Femur (tissue), 1 donor: Measurements from ENCODE around the gene USP36.
"Not testable (repeated sequence)": the region's sequence is repeated elsewhere in the genome, so short reads cannot be mapped to it uniquely, and the experiment has no call there.

Experiments
- DNase-seq: peaks from one replicate; pipeline ENCODE4 v3.0.0-alpha.2; 2017

The USP36 gene

DNA sequence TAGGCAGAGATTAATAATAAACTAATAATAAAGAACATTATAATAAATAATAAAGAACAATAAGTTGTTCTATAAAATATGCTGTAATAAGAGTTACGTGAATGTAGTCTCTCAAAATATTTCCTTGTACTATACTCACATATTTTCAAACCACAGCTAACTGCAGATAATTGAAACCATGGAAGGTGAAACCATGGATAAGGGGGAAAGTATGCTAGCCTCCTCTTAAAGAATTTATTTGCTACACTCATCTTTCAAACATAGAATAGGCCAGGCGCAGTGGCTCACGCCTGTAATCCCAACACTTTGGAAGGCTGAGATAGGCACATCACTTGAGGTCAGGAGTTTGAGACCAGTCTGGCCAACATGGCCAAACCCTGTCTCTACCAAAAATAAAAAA is 77.1 kb downstream of the USP36 start:
- no peak for DNase-seq

- no peak for DNase-seq
Measured at GRCh38 chr17:78761789-78762406, 78.7 kb downstream of the USP36 start.

- DNase-seq, result no peak
Measured at GRCh38 chr17:78759969-78760352, 80.7 kb downstream of the USP36 start.

DNA sequence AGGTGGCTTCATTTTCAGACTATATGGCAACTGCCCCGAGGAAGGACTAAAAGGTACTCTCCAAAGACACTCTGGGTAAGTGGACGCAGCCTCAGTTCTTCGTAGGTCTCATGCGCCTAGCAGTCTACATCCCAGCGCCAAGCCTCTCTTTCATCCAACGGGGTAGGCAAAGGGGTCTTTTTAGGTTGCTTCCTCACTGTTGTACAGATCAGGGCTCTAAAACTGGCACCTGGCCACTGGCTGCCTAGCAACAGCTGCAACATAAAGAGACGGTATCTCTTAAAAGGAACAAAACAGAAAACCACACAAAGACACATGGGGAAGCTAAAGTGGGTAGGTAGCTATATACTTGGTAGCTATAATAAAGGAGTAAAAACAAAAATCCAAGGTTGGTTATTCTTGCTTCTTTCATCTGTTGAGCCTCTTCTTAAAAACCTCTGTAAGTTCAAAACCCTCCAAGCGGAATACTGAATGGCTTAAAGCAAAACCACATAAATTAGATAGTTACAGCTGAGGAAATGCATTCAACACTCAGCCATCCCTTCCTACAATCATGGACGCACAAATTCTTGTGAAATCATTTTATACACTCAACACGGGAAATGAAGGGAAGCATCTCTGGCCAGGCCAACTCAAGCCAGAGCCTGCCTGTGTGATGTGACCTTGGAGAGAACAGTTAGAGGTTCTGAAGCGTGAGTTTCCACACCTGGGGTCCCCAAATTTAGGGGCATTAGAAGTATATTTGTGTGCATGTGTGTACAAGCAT is 81.2 kb downstream of the USP36 start:
- peak; percentile 85 for DNase-seq

DNA sequence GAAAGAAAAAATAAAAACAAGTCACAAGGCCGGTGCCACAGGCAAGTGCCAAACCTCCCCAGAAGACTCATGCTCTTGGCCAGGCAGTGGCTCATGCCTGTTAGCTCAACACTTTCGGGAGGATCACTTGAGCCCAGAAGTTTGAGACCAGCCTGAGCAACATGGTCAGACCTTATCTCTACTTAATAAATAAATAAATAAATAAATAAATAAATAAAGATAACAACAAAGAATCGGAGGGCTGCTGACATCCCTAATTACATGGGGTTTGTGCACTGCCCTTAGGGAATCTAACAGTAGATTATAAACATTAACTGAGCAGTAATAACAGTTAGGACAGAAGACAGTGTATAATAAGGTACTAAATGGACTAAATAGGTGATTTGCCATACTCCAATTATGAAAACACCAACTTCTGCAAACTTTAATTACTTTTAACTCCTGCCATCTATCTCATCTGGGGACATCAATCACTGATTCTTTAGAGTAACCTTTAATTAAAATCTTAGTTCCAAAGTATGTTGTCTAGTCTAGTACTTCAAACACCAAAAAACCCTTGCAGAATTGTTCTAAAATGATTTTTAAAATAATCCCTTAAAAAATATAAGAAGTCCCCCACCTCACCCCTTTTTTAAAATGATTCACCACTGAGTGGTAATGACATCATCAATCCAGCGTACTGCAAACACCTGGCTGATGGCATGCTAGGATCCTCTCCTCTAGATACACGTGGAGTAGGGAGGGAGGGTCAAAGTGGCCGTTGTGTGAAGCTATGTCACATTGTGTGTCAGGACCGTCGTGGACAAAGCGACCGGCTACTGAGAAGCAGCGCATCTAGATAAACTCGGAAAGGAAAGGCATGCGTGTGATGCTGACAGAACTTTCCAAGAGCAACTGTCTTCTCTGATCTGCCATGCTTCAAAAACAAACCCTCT is 87.0 kb downstream of the USP36 start:
- no peak for DNase-seq

DNA sequence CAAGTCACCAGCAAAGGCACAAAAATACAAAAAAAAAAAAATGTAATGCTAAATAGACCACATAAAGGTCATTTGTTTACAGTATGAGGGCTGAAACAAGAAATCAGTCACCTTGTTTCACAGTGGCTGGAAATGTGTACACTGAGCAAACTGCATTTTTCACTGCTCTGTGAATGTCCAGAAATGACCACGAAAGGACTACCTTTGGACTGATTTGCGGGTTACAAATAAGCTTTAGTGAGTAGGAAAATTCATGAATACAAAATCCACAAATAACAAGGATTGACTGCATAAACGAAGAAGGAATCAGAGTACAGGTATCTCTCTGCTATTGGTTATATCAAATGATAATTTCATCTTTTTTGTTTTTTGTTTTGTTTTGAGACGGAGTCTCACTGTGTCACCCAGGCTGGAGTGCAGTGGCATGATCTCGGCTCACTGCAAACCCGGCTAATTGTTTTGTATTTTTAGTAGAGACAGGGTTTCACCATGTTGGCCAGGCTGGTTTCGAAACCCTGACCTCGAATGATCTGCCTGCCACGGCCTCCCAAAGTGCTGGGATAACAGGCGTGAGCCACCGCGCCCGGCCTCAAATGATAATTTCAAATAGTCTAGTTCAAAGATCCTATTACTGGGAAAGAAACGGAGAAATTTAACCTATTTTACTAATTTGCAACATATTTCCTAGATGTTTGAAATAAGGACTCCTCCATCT is 89.0 kb downstream of the USP36 start:
- DNase-seq, result no peak

DNA sequence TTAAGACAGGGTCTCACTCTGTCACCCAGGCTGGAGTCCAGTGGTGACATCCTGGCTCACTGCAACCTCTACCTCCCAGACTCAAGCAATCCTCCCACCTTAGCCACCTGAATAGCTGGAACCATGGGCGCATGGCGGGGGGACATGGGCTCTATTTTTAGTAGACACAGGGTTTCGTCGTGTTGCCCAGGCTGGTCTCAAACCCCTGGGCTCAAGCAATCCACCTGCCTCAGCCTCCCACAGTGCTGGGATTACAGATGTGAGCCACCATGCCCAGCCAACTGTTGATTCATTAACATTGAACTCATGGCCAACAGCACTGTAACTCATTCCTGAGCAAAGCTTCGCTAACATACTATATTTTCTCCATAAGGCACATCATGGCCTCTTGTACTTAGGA is 89.6 kb downstream of the USP36 start:
- DNase-seq, result not testable (repeated sequence)

GRCh38 chr17:78748730-78749317 is 91.8 kb downstream of the USP36 start:
- peak; percentile 67 for DNase-seq

DNA sequence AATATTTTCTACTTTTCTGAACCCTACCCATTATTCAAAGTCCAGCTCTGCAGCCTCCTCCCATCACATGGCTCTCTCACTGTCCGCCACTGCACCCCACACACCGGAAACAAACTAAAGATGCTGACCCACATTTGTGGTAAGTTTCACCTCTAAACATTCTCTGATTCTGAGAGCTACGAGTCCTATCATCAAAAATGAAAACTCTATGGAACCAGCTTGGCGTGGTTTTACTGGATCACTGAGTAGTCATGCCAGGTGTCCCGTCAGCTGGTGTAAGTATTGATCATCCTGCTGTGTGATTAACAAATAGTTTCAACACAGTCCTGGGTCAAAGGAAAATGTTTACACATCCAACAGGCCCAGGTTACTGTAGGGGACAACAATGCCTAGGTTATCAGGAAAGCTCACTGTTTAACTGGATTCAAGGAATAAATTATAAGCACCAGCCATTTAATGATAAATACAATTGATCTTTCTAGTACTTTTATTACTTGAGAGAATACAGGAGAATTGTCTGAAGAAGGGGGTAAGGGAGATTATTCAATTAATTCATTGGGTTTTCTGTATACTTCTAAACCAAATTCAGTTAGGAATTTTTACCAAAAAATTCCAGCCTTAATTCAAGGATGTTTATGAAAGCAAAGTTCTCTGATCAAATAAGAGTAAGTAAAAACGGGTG is 92.4 kb downstream of the USP36 start:
- DNase-seq, result no peak

DNA sequence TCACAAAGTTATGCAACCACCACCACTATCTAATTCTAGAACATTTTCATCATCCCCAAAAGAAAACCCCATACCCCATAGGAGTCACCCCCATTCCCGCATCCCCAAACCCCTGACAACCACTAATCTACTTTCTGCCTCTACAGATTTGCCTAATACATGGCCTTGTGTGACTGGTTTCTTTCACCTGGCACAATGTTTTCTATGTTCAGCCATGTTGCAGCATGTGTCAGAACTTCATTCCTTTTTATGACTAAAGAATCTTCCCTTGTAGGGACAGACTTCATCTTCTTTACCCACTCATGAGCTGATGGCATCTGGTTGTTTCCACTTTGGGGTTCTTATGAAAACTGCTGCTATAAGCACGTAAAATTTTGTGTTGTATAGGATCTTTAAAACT is 93.1 kb downstream of the USP36 start:
- no peak for DNase-seq

GRCh38 chr17:78746949-78747269 is 93.7 kb downstream of the USP36 start:
- no peak for DNase-seq

DNA sequence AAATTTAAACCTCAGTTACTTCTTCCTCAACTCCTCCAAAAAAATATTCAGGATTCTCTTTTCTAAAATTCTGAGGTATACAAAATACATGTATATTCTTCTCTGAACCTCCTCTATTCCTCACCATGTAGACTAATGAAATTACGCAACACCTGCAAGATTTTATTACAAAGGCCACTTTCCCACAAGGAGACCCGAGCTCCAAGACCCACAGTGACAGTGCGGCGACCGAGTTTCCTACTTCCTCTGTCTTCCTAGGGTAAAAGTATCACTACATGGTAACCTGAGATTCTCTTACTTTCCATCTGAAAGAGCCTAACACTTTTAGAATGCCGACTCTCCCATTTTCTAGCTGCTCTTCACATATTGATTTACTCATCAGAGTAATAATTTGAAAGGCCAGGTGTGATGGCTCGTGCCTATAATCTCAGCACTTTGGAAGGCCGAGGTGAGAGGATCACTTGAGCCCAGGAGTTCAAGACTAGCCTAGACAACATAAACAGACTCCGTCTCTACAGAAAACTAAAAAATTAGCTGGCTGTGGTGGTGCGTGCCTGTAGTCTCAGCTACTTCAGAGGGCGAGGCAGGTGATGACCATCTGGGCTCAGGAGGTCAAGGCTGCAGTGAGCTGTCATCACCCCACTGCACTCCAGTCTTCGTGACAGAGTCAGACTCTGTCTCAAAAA is 94.2 kb downstream of the USP36 start:
- no peak for DNase-seq
